ENCODE results near the gene GPR39.

DNA sequence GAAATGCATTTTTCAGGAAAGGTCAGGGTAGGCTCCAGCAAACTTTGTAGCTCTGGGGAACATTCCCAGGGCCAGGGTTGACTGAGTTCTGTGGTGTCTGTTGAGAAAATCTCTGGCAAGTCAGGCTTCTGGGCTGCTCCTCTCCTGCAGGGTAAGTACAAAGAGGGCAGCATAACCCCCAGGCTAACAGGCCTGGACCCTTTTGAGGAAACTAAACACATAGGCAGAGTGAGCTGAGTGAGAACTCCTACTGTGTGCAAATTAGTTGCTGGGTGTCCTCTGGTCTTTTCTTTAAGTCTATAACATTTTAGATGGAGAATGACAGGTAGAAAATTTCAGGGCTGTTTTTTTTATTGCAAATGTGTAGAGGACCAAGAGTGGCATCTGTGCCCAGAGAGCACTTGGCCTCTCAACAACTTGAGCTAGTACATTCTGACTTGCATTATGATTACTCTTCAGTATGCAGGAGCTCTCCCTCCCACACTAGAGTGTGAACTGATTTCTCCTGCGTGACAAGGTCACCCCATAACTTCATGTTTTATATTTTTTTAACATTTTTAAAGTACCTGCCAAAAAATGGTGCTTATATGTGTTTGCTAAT lies 49.9 kb downstream of the GPR39 start:
- TF ChIP-seq EP300 (IDR thresholded peaks at IDR 0.05) (no peak), POLR2A (IDR thresholded peaks at IDR 0.05) (no peak), CTCF (IDR thresholded peaks at IDR 0.05) (no peak)
